PC-3 (cell line): ENCODE data around the gene PCDHA11.

ENCODE experiments used
- EZH2phosphoT487 ChIP-seq: fragments of 300-600 bp; sonication (generic); IDR thresholded peaks from 2 replicates; pipeline ENCODE4 v1.6.1; 2018; ENCODE audit warnings: mild to moderate bottlenecking, antibody characterized with exemption, low read length, borderline replicate concordance
- TF ChIP-seq, protein P1 (sequence below): fragments of 300-600 bp; sonication (generic); conservative IDR thresholded peaks from 2 replicates; pipeline ENCODE4 v1.5.1; 2017; ENCODE audit warnings: antibody characterized with exemption, low read depth, mild to moderate bottlenecking, low read length

DNA sequence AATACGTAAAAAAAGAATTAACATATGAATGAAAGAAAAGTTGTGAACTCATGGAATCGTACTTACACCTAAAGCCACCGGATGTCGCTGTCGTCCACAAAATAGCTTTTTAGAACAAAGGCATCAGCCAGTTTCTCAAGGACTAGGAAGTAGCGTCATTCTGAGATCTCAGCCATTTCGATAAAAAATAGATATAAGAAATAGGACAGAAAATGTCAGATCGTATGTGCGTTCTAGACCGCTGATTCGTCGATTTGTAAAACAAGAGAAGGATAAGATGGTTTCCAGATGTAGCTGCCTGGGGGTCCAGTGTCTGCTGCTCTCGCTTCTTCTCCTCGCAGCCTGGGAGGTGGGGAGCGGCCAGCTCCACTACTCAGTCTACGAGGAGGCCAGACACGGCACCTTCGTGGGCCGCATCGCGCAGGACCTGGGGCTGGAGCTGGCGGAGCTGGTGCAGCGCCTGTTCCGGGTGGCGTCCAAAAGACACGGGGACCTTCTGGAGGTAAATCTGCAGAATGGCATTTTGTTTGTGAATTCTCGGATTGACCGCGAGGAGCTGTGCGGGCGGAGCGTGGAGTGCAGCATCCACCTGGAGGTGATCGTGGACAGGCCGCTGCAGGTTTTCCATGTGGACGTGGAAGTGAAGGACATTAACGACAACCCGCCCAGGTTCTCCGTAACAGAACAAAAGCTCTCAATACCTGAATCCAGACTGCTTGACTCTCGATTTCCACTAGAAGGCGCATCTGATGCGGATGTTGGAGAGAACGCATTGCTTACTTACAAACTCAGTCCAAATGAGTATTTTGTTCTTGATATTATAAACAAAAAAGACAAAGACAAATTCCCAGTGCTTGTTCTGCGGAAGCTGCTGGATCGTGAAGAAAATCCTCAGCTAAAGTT, 12.7 kb upstream of the PCDHA11 start, which contains the start of gene PCDHA10:
- TF ChIP-seq, protein P1, sequence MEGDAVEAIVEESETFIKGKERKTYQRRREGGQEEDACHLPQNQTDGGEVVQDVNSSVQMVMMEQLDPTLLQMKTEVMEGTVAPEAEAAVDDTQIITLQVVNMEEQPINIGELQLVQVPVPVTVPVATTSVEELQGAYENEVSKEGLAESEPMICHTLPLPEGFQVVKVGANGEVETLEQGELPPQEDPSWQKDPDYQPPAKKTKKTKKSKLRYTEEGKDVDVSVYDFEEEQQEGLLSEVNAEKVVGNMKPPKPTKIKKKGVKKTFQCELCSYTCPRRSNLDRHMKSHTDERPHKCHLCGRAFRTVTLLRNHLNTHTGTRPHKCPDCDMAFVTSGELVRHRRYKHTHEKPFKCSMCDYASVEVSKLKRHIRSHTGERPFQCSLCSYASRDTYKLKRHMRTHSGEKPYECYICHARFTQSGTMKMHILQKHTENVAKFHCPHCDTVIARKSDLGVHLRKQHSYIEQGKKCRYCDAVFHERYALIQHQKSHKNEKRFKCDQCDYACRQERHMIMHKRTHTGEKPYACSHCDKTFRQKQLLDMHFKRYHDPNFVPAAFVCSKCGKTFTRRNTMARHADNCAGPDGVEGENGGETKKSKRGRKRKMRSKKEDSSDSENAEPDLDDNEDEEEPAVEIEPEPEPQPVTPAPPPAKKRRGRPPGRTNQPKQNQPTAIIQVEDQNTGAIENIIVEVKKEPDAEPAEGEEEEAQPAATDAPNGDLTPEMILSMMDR = peak; percentile 24; the same call in 1 of the 2 replicates
- TF ChIP-seq EZH2phosphoT487 = no peak
